Measurements from ENCODE around the gene NFASC.

Gene NFASC

GRCh38 chr1:204928671-204929486 lies 58.2 kb downstream of the NFASC start:
- DNase-seq (ENCODE audit: insufficient read length, low spot score), result no peak
- FAIRE-seq, result no peak
- TF ChIP-seq TAF1 (IDR thresholded peaks at IDR 0.05; ENCODE audit: low read depth, low read length) (no peak), SPI1 (IDR thresholded peaks at IDR 0.05; ENCODE audit: low read depth, low read length) (no peak), PAX5 (IDR thresholded peaks at IDR 0.05; ENCODE audit: insufficient read depth, low read length, severe bottlenecking) (no peak), POU2F2 (IDR thresholded peaks at IDR 0.05; ENCODE audit: low read depth, low read length) (no peak), POLR2A (IDR thresholded peaks at IDR 0.05; ENCODE audit: low read depth, low read length) (no peak)

- no peak for DNase-seq (ENCODE audit: insufficient read length, low spot score)
Measured at GRCh38 chr1:204929487-204930154, 59.0 kb downstream of the NFASC start.

GRCh38 chr1:204930155-204930523 lies 59.5 kb downstream of the NFASC start:
- DNase-seq (ENCODE audit: insufficient read length, low spot score) (no peak), FAIRE-seq (no peak)
- TF ChIP-seq PAX5 (IDR thresholded peaks at IDR 0.05; ENCODE audit: insufficient read depth, low read length, severe bottlenecking) (no peak), POLR2A (IDR thresholded peaks at IDR 0.05; ENCODE audit: low read depth, low read length) (no peak), POLR2AphosphoS5 (IDR thresholded peaks at IDR 0.05; ENCODE audit: low read depth, low read length) (no peak), SPI1 (IDR thresholded peaks at IDR 0.05; ENCODE audit: low read depth, low read length) (no peak), POU2F2 (IDR thresholded peaks at IDR 0.05; ENCODE audit: low read depth, low read length) (no peak), TAF1 (IDR thresholded peaks at IDR 0.05; ENCODE audit: low read depth, low read length) (no peak)

More at GRCh38 chr1:204929487-204930154, 59.0 kb downstream of the NFASC start:
- TF ChIP-seq PAX5 (IDR thresholded peaks at IDR 0.05; ENCODE audit: insufficient read depth, low read length, severe bottlenecking), result no peak
- TF ChIP-seq POU2F2 (IDR thresholded peaks at IDR 0.05; ENCODE audit: low read depth, low read length), result no peak
- no peak for TF ChIP-seq SPI1 (IDR thresholded peaks at IDR 0.05; ENCODE audit: low read depth, low read length)
- TF ChIP-seq TAF1 (IDR thresholded peaks at IDR 0.05; ENCODE audit: low read depth, low read length), result no peak
- no peak for TF ChIP-seq POLR2AphosphoS5 (IDR thresholded peaks at IDR 0.05; ENCODE audit: low read depth, low read length)
- TF ChIP-seq POLR2A (IDR thresholded peaks at IDR 0.05; ENCODE audit: low read depth, low read length), result no peak
- FAIRE-seq, result no peak

- TF ChIP-seq POU2F2 (IDR thresholded peaks at IDR 0.05; ENCODE audit: low read depth, low read length) (no peak), SPI1 (IDR thresholded peaks at IDR 0.05; ENCODE audit: low read depth, low read length) (no peak), PAX5 (IDR thresholded peaks at IDR 0.05; ENCODE audit: insufficient read depth, low read length, severe bottlenecking) (no peak), POLR2A (IDR thresholded peaks at IDR 0.05; ENCODE audit: low read depth, low read length) (no peak), TAF1 (IDR thresholded peaks at IDR 0.05; ENCODE audit: low read depth, low read length) (no peak), POLR2AphosphoS5 (IDR thresholded peaks at IDR 0.05; ENCODE audit: low read depth, low read length) (no peak)
- FAIRE-seq (no peak), DNase-seq (ENCODE audit: insufficient read length, low spot score) (no peak)
Measured at GRCh38 chr1:204931313-204931712, 60.7 kb downstream of the NFASC start.

- DNase-seq (ENCODE audit: insufficient read length, low spot score) (no peak), FAIRE-seq (no peak)
- no peak for TF ChIP-seq POU2F2 (IDR thresholded peaks at IDR 0.05; ENCODE audit: low read depth, low read length)
- TF ChIP-seq SPI1 (IDR thresholded peaks at IDR 0.05; ENCODE audit: low read depth, low read length), result no peak
- no peak for TF ChIP-seq POLR2AphosphoS5 (IDR thresholded peaks at IDR 0.05; ENCODE audit: low read depth, low read length)
- TF ChIP-seq POLR2A (IDR thresholded peaks at IDR 0.05; ENCODE audit: low read depth, low read length), result no peak
- TF ChIP-seq PAX5 (IDR thresholded peaks at IDR 0.05; ENCODE audit: insufficient read depth, low read length, severe bottlenecking), result no peak
- no peak for TF ChIP-seq TAF1 (IDR thresholded peaks at IDR 0.05; ENCODE audit: low read depth, low read length)
Measured at GRCh38 chr1:204931768-204932572, 61.3 kb downstream of the NFASC start.

GRCh38 chr1:204932573-204932909 lies 61.9 kb downstream of the NFASC start:
- no peak for FAIRE-seq

GRCh38 chr1:204935155-204935554 lies 64.5 kb downstream of the NFASC start:
- no peak for DNase-seq (ENCODE audit: insufficient read length, low spot score)
- no peak for FAIRE-seq

More at GRCh38 chr1:204932573-204932909, 61.9 kb downstream of the NFASC start:
- no peak for TF ChIP-seq POLR2A (IDR thresholded peaks at IDR 0.05; ENCODE audit: low read depth, low read length)
- no peak for TF ChIP-seq POU2F2 (IDR thresholded peaks at IDR 0.05; ENCODE audit: low read depth, low read length)
- TF ChIP-seq SPI1 (IDR thresholded peaks at IDR 0.05; ENCODE audit: low read depth, low read length), result no peak
- TF ChIP-seq TAF1 (IDR thresholded peaks at IDR 0.05; ENCODE audit: low read depth, low read length), result no peak
- no peak for TF ChIP-seq POLR2AphosphoS5 (IDR thresholded peaks at IDR 0.05; ENCODE audit: low read depth, low read length)
- no peak for DNase-seq (ENCODE audit: insufficient read length, low spot score)

GRCh38 chr1:204936765-204937164 lies 66.1 kb downstream of the NFASC start:
- no peak for FAIRE-seq
- no peak for DNase-seq (ENCODE audit: insufficient read length, low spot score)
- no peak for TF ChIP-seq TAF1 (IDR thresholded peaks at IDR 0.05; ENCODE audit: low read depth, low read length)

More at GRCh38 chr1:204935155-204935554, 64.5 kb downstream of the NFASC start:
- TF ChIP-seq PAX5 (IDR thresholded peaks at IDR 0.05; ENCODE audit: insufficient read depth, low read length, severe bottlenecking), result no peak
- no peak for TF ChIP-seq TAF1 (IDR thresholded peaks at IDR 0.05; ENCODE audit: low read depth, low read length)
- no peak for TF ChIP-seq SPI1 (IDR thresholded peaks at IDR 0.05; ENCODE audit: low read depth, low read length)
- TF ChIP-seq POLR2AphosphoS5 (IDR thresholded peaks at IDR 0.05; ENCODE audit: low read depth, low read length), result no peak
- TF ChIP-seq POU2F2 (IDR thresholded peaks at IDR 0.05; ENCODE audit: low read depth, low read length), result no peak
- no peak for TF ChIP-seq POLR2A (IDR thresholded peaks at IDR 0.05; ENCODE audit: low read depth, low read length)

GRCh38 chr1:204937901-204938300 lies 67.2 kb downstream of the NFASC start:
- DNase-seq (ENCODE audit: insufficient read length, low spot score), result no peak
- no peak for TF ChIP-seq POLR2AphosphoS5 (IDR thresholded peaks at IDR 0.05; ENCODE audit: low read depth, low read length)
- no peak for TF ChIP-seq SPI1 (IDR thresholded peaks at IDR 0.05; ENCODE audit: low read depth, low read length)
- TF ChIP-seq POLR2A (IDR thresholded peaks at IDR 0.05; ENCODE audit: low read depth, low read length), result no peak
- TF ChIP-seq TAF1 (IDR thresholded peaks at IDR 0.05; ENCODE audit: low read depth, low read length), result no peak
- no peak for TF ChIP-seq POU2F2 (IDR thresholded peaks at IDR 0.05; ENCODE audit: low read depth, low read length)
- TF ChIP-seq PAX5 (IDR thresholded peaks at IDR 0.05; ENCODE audit: insufficient read depth, low read length, severe bottlenecking), result no peak
- no peak for FAIRE-seq
